ENCODE measurements around the gene UBE2G1. TPM values are rescaled to one million over a fixed set of nuclear protein-coding genes. Genes with fewer than 3 reads are reported as not detected.
A peak's percentile ranks its signal among the peaks of the same experiment; 100 is the strongest.

The UBE2G1 gene
- total and polyA plus RNA-seq, 9 of the 15 experiments (the other 6 are each of a cell fraction or from before 2014, with no cell fraction given), result 10.1 to 65.9 (median 29.7) TPM

- TF ChIP-seq PREB (CRISPR knock-in tag; IDR thresholded peaks at IDR 0.05), result no peak
- TF ChIP-seq RBFOX2 (IDR thresholded peaks at IDR 0.05; ENCODE audit: low read depth, low read length), result no peak
- TF ChIP-seq ZNF316 (IDR thresholded peaks at IDR 0.05), result peak; percentile 58
- peak; percentile 67 for TF ChIP-seq ZBTB33 (CRISPR knock-in tag; IDR thresholded peaks at IDR 0.05)
- no peak for TF ChIP-seq ZNF586 (CRISPR knock-in tag; conservative IDR thresholded peaks at IDR 0.05)
- no peak for TF ChIP-seq DIDO1 (tag; IDR thresholded peaks at IDR 0.05; ENCODE audit: low read depth)
- TF ChIP-seq KLF13 (tag; IDR thresholded peaks at IDR 0.05; ENCODE audit: borderline replicate concordance, low read depth), result no peak
- TF ChIP-seq LCOR (CRISPR knock-in tag; IDR thresholded peaks at IDR 0.05), result no peak
- TF ChIP-seq TCF7L2 (IDR thresholded peaks at IDR 0.05; ENCODE audit: low read depth, low read length), result no peak
These were observed 105.0 kb downstream of the UBE2G1 start (continued) for GRCh38 chr17:4261452-4261851.

Data from K562 (cell line).